NCI-H1092 treated with DMSO at 0.1 percent for 48 hours (cell line): Measurements from ENCODE around the gene NELL2.
A peak's percentile ranks its signal among the peaks of the same experiment; 100 is the strongest.

Experiments used
- DNase-seq: peaks from one replicate; lab custom pipeline; 2025; lab: John Stamatoyannopoulos, UW

The NELL2 gene

GRCh38 chr12:44465139-44465538 is 411.0 kb downstream of the NELL2 start:
- peak; percentile 28 for DNase-seq

DNA sequence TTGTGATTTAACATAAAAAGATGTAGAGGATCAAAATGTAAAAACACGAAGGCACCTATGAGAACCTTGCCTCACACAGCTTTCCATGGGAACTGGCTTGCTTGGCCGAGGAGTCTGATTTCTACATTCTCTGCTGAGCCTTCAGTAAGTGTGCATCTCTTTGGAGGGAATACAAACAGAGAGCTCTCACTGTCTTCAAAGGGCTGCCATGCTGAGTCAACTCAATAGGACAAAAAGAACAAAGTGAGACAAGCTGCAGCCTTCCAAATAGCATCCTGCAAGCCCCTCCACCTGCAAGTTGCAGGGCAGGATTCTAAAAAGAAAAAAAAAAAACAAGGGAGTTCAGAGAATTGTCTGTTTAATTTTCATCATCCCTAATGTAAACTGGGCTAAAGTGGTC is 411.9 kb downstream of the NELL2 start:
- no peak for DNase-seq

GRCh38 chr12:44462729-44463128 is 413.4 kb downstream of the NELL2 start:
- no peak for DNase-seq

- no peak for DNase-seq
Observed at GRCh38 chr12:44460261-44460660, 415.9 kb downstream of the NELL2 start.

DNA sequence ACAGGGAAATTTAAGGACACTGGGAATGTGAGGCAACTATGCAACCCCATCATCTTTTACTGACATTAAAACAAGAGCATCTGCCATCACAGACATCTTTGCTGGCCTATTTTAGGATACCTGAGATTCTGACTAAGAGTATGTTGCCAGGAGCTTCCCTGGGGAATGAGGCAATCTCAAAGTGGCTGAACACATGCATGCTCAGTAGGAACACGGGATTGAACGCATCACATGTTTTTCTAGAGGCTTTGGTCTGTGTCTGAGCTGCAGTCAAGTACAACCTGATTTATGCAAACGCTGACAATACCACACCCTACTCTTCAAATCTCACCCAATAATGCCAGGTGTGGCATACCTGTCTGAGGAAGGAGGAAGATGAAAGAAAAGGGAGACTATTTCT is 416.5 kb downstream of the NELL2 start:
- no peak for DNase-seq
